ENCODE results near the gene GTPBP3. TPM values are rescaled to one million over a fixed set of nuclear protein-coding genes. Genes with fewer than 3 reads are reported as not detected.
A peak's percentile ranks its signal among the peaks of the same experiment; 100 is the strongest.

Gene GTPBP3
- total RNA-seq, 2 donors from 2014 or later = 48.7 to 55.7 TPM

DNA sequence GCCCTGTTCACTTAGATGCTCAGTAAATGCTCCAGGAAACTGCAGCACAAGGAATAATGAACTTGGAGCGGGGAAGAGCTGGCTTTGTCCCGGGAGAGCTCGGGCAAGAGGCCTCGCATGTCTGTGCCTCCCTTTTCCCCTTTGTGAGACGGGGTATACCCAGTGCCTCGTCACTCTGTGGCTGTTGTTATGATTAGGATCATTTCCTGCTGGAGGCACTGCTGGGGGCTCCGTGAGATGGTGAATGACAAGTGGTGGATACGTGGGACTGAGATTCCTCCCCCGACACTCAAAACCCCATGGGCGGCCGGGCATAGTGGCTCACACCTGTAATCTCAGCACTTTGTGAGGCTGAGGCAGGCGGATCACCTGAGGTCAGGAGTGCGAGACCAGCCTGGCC is 40.9 kb downstream of the GTPBP3 start:
- no peaks in the 10 kb centered on the region for H3K27me3 ChIP-seq (ENCODE audit: control insufficient read depth, insufficient read depth, low read length, poor library complexity, severe bottlenecking)
- Mint-ChIP-seq H3K36me3 (ENCODE audit: low read depth) (no peaks in the 10 kb centered on the region), H3K9me3 (peaks cover 4% of the 10 kb centered on the region), H3K27ac (no peak overlapping the region), H3K27me3 (ENCODE audit: insufficient read depth) (peaks cover 2% of the 10 kb centered on the region), H3K4me3 (no peak overlapping the region), H3K4me1 (peaks cover 5% of the 10 kb centered on the region)
- TF ChIP-seq CTCF (conservative IDR thresholded peaks at IDR 0.05) = no peak
- H3K9me3 ChIP-seq (ENCODE audit: control insufficient read depth, low read length) = no peaks in the 10 kb centered on the region
- H3K9ac ChIP-seq (ENCODE audit: extremely low read depth, low read length, poor library complexity, severe bottlenecking) = no peak overlapping the region
- no peaks in the 10 kb centered on the region for H3K36me3 ChIP-seq (ENCODE audit: control insufficient read depth, insufficient read depth, low read length)
- H3K4me3 ChIP-seq (ENCODE audit: low read length) = no peak overlapping the region
- DNase-seq = no peak
- no peaks in the 10 kb centered on the region for H3K4me1 ChIP-seq (ENCODE audit: control insufficient read depth, insufficient read depth, low read length)
- WGBS, 2 experiments (ENCODE audit: insufficient coverage in 1 of 2, insufficient read length in 1 of 2) = 83 to 85% methylated on average over 6 to 13 of the region's 13 CpGs
- H3K27ac ChIP-seq (ENCODE audit: low read depth, low read length) = no peak overlapping the region

DNA sequence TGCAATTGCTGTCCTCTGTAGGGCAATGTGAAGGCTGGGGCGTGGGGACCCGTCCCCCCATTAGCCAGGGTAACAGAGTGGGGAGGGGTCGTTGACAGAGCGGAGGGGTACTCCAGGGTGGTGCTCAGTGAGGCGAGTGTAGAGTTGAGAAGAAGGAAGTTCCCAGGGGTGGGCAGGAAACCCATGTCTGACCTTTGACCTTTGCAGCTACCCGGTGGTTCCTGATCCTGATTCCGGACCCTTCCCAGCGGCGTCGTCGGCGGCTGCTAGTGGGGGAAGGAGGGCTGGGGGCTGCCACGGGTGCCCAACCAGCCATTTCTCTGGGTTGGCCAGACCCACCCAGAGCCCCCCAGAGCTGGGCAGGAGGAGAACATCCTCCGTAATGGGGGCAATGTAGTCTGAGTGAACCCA is 41.9 kb downstream of the GTPBP3 start:
- WGBS, 2 experiments (ENCODE audit: insufficient coverage in 1 of 2, insufficient read length in 1 of 2) = 46 to 72% methylated on average over 7 to 14 of the region's 14 CpGs
- no peak overlapping the region for H3K27ac ChIP-seq (ENCODE audit: low read depth, low read length)

GRCh38 chr19:17380426-17381138 is 43.2 kb downstream of the GTPBP3 start:
- Histone ChIP-seq H3K9me3 (ENCODE audit: control insufficient read depth, low read length) (no peaks in the 10 kb centered on the region), H3K36me3 (ENCODE audit: control insufficient read depth, insufficient read depth, low read length) (no peaks in the 10 kb centered on the region), H3K4me3 (ENCODE audit: low read length) (no peak overlapping the region), H3K4me1 (ENCODE audit: control insufficient read depth, insufficient read depth, low read length) (no peaks in the 10 kb centered on the region), H3K27me3 (ENCODE audit: control insufficient read depth, insufficient read depth, low read length, poor library complexity, severe bottlenecking) (no peaks in the 10 kb centered on the region), H3K9ac (ENCODE audit: extremely low read depth, low read length, poor library complexity, severe bottlenecking) (no peak overlapping the region), H3K27ac (ENCODE audit: low read depth, low read length) (no peak overlapping the region)
- Mint-ChIP-seq H3K4me3 (no peak overlapping the region), H3K27me3 (ENCODE audit: insufficient read depth) (peaks cover 2% of the 10 kb centered on the region), H3K4me1 (peaks cover 5% of the 10 kb centered on the region), H3K27ac (no peak overlapping the region), H3K36me3 (ENCODE audit: low read depth) (no peaks in the 10 kb centered on the region), H3K9me3 (peaks cover 4% of the 10 kb centered on the region)
- no peak for TF ChIP-seq CTCF (conservative IDR thresholded peaks at IDR 0.05)
- DNase-seq = no peak
- 91 to 94% methylated on average over 5 of the region's 5 CpGs for WGBS, 2 experiments (ENCODE audit: insufficient coverage in 1 of 2, insufficient read length in 1 of 2)

More for the DNA sequence above, 41.9 kb downstream of the GTPBP3 start:
- no peaks in the 10 kb centered on the region for H3K27me3 ChIP-seq (ENCODE audit: control insufficient read depth, insufficient read depth, low read length, poor library complexity, severe bottlenecking)
- Mint-ChIP-seq H3K9me3 (peaks cover 4% of the 10 kb centered on the region), H3K4me3 (no peak overlapping the region), H3K27ac (no peak overlapping the region), H3K27me3 (ENCODE audit: insufficient read depth) (peaks cover 2% of the 10 kb centered on the region), H3K4me1 (peaks cover 5% of the 10 kb centered on the region), H3K36me3 (ENCODE audit: low read depth) (no peaks in the 10 kb centered on the region)
- H3K4me3 ChIP-seq (ENCODE audit: low read length) = no peak overlapping the region
- no peaks in the 10 kb centered on the region for H3K4me1 ChIP-seq (ENCODE audit: control insufficient read depth, insufficient read depth, low read length)
- no peak for TF ChIP-seq CTCF (conservative IDR thresholded peaks at IDR 0.05)
- H3K36me3 ChIP-seq (ENCODE audit: control insufficient read depth, insufficient read depth, low read length) = no peaks in the 10 kb centered on the region
- no peak overlapping the region for H3K9ac ChIP-seq (ENCODE audit: extremely low read depth, low read length, poor library complexity, severe bottlenecking)
- no peaks in the 10 kb centered on the region for H3K9me3 ChIP-seq (ENCODE audit: control insufficient read depth, low read length)
- DNase-seq = peak; percentile 63

All from endodermal cell (in vitro differentiated cells).